ENCODE measurements around the gene CD37. TPM values are rescaled to one million over a fixed set of nuclear protein-coding genes. Genes with fewer than 3 reads are reported as not detected.

Gene CD37
- total and polyA plus RNA-seq, 2 of the 4 experiments (the other 2 are of a cell fraction) = not detected

GRCh38 chr19:49363268-49364082 is 28.3 kb downstream of the CD37 start, which contains the start of gene DKKL1 (continued):
- TF ChIP-seq CTCF (conservative IDR thresholded peaks at IDR 0.05; ENCODE audit: low read depth, low read length) (peak; percentile 31), POLR2A (IDR thresholded peaks at IDR 0.05; ENCODE audit: low read depth, low read length) (peak; percentile 49; the same call in 1 of the 2 replicates), RFX5 (IDR thresholded peaks at IDR 0.05; ENCODE audit: low read depth, low read length) (no peak)
